Activated naive CD4-positive, alpha-beta T cell (primary cell): Measurements from ENCODE around the gene USP7.

Experiments used
- DNase-seq, 4 experiments: peaks; one replicate each; lab custom pipeline; 2025; lab: John Stamatoyannopoulos, UW

Gene USP7

DNA sequence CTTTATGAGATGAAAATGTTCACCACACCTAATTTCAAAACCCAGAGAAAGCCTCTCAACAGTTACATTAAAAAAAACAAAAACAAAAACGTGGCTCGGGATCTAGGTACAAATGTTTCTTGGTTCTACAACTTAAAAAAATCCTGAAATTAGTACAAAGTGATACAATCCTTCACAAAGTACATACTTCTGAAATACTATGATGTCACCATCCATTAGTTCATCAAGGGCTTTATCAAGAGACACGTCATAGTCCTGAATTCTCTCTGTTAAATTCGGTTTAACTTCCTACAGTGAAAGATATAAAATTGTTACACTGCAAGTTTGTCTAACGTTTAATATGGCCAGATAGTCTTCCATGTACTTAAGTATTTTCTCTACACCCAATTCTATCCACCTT is 63.4 kb downstream of the USP7 start:
- no peak for DNase-seq

DNA sequence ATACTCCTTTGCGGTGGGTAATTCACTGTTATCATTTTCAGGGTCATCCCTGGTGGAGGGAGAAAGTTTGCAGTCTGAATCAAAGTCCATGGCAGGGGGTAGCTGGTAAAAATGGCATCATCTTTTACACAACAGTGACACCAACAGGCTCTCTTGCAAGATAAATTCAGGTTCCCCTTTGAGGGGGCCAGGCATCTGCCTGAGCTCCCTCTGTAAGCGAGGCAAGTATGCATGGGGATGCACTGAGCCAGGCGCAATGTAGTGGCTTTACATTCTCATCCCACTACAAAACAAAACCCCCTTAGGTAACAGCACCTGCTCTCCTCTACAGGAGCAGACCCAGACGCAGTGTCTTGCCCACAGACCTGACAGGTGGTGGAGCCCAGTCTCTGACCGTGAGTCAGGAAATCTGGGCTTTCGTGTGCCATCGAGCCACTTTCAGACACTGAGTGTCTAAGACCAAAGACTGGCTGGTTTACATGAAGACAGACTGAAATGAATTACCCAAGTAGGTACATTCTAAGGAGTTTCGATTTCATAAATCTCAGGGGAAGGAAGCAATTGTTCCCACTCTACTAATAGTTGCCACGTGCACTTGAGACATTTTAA is 63.9 kb downstream of the USP7 start:
- DNase-seq = no peak

DNA sequence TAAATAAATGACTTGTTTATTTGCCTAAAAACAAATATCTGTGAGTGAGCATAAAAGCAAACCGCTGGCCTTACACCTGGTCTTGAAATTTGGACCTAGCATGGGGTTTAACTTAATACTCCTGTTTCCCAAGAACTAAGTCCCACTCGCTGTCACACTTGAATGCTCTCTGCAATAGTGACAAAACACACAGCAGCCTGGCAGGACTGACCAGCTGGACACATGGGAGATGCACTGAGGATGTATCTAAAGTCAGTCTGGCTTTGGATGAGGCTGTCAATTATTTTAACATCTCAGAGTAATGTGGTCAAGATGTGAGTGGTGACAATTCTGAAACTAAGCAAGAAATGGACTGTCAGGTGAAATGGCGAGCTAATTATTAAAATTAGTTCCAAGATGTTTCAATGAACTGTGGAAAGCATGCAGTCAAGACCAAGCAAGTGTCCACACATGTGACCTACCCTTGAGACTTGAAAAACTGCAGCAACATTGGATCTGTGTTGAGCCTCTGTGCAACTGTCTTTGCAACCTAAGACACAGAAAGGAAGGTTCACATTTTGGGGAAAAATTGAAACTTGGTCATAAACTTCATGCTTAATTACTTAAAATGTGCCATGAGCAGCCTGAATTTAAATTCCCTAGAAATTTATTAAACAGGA is 64.9 kb downstream of the USP7 start:
- DNase-seq = no peak

DNA sequence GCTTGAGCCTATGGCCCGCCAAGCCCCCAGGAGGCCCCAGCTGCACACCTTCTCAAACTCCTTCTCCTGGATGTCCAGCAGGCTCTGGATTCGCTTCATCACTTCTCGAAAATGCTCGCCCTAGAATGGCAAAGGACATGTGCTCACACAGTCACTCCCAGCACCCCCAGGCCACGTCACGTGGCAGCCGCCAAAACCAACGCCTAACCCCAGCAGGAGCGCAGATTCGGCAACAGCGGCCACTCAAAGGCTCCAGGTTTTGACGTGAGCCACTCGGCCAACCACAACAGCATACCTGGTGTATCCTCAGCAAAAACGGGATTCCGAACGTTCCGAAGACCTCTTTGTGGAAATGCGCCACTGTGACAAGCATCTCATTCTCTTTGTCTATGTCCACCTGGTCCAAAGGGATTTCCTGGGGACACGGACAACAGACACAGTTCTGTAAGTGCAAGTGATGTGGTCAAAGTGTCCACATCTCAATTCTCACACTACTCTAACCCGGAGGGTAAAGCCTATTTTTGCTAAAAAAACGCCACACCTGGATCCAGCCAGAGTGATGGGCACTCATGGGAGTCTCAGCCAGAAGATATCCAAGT is 68.9 kb downstream of the USP7 start:
- no peak for DNase-seq

DNA sequence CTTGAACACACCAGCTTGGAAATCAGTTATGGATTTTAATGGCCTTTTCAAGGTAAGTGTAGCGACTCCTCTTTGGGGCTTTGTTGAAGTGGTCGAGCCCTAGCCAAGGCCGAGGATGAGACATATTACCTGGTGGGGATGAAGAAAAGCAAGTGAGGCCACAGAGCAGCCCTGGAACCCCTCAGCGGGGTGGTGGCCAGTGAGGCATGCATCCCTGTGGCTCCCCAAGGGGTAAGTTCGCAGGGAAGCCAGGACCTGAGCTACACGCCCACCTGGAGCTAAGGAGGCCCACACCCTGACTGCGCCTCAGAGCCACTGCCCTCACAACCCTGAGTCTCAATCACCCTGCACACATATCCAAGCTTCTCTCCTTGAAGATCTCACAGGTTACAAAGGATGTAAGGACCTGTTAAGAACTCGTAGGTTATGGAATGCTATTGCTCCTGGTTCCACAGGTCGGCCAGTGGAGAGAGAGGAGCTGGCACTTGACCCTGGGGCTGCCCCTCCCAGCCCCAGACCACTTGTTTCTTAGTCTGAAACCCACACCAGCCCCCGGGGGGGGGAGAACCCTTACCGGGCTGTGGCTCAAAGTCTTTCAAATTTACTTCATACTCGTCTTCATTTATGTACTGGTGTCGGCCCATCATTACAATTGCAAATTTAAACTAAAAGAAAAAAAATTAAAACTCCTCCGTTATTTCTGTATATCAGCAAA is 69.6 kb downstream of the USP7 start:
- no peak for DNase-seq

DNA sequence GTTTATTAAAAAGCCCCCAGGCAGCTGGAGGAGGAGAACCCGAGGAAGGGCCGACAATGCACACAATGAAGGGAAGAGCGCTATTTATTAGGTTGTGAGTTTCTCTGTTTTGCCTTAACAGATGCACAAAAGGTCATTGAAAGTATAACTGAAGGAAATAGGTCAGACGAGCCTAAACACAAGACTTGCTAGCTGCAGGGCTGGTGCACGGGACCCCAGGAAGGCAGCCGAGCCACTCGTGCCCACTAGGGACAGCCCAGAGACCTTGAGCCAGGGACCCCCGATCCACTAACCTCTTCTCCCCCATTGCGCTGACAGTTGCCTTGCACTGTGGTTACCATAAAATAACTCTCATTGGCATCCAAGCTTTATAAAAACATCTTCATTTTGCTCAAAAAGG is 70.3 kb downstream of the USP7 start:
- no peak for DNase-seq

DNA sequence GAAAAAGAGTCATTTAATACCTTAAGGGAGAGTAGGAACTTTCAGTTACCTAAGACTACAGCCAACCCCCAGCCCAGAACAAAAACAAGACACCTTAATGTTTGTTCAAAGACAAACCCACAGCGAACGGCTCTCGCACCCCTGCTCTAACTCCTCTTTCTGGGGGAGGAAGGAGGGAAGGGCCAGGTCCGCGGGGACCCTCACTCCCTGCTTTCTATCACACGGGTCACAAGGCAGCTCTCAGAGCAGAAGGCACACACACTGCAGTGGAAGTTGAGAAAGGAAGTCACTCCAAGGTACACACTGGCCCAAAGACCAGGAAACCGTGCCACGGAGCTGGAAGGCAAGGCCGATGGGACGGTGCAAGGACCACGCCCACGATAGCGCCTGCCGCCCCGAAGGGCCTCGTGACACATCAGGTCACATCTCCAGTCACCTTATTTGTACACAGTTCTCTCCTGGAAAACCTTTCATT is 71.6 kb downstream of the USP7 start:
- no peak for DNase-seq

DNA sequence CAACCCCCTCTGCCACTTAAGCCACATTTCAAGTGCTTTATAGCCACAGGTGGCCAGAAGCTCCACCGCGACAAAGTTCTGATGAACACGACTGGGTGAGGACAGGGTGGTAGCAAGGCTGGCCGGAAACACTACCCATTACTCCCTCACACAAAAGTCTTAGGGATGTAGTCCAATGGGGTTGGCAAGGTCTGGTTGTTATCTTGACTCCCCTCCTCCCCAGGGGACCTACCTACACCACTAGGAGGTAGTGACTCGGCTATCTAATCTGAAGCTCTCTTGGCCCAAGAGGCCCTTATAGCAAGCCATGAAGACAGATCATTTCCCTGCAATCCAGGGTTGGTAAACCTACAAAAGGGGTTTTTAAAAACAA is 73.2 kb downstream of the USP7 start:
- DNase-seq = no peak

DNA sequence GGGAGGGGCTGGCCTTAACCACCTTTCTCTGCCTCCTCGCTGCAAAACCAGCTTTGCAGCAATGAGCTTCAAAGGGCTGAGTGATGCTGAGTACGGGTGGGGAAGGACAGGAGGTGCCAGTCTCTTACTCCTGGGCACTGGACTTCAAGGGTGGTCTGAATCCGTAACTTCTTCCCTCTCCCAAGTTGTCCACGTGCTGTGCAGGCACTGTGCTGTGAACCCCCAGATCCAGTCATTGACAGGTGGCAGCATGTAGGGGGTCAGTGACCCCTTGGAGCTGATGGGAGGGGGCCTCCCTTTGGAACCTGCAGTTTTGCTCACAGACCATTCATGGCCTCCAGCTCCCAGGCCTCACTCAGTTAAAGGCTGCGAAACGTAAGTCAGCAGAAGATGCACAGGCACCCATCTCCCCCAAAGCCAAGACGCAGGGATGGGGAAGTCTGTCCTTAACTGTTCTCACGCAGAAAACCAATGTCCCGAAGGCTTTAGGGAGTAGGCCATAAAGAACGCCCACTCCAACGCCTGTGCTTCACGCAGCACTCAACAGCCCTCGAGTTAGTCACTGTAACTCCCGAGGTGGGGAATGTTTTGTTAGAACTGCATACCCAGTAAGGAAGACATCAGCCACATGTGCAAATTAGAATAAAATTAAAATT is 73.7 kb downstream of the USP7 start:
- DNase-seq = no peak

DNA sequence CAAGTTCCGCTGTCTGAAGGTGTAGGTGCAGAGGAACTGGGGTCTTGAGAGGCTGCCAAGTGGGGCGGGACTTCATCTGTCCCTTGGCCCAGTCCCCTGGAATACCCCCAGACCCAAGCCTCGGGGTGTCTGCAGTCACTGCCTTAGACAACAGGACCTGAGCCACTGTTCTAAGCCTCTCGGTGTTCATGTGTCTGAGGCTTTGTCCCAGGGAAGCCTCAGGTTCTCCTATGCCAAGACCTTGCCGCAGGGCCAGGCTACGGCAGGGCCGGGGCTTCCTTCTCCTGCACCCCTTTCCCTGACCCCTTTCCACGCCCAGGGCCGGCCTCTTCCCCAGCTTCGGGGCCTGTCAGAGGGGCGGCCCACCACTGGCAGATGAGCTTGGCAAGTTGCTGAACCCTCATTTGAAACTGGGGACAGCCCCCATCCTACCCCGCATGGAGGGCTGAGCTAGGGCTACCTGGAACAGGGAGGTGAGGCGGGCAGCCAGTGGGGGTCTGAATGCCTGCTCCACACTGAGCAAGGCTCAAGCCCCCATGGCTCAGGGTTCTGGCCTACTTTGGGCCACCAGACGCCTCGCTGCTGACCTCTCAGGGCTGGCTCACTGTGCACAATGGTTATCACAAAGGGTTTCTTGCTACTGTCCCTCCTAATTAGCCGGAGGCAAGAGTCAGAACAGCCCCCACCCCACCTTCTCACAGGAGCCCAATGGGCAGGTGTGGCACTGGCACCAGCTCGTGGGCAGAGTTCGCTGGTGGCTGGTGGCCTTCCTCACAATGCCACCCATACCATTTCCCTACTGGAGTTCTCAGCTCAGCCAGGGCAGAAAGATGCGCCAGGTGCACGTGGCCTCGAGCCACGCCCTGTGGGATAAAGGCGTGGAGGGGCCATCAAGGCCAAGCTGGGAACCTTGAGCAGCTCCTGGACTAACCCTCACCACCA is 74.5 kb downstream of the USP7 start:
- no peak for DNase-seq

DNA sequence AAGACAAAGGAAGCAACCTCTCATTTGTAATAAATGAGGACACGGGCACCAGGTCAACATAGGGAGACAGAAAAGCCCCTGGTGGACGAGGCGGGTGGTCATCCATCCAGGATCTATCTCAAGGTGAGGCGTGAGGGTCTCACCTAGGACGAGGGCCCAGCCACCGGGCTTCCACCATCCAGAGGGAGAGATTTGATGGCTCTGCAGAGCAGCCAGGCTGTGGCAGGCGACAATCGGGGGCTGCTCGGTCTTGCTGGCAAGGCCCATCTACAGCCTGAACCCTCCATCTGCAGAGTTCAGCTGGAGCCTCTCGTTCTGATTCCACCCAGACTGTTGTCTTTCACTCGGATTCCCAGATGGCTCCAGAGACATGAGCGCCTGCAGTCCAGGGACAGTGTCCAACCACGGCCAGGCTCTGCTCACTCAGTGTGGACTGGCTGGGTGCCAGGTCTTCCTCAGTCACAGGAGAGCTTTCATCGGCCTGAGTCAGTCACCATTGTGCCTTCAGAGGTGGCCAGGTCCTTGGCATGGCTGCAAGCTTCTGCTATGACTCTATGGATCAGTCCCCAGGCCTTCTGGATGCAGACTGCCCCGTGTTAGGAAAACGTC is 75.7 kb downstream of the USP7 start:
- DNase-seq = no peak

DNA sequence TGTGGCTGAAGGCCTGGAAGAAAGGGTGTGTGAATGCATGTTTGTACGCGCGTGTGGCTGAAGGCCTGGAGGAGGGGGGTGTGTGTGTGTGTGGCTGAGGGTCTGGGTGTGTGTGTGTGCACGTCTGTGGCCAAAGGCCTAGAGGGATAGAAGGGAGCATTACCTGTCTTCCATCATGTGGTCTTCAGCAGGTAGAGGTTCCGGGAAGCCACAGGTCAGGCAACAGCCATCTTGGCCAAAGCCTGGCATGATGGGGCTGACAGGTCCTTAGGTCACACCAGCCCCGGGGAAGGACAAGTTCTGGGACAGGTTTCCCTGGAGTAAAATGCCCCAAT is 76.3 kb downstream of the USP7 start:
- no peak for DNase-seq

DNA sequence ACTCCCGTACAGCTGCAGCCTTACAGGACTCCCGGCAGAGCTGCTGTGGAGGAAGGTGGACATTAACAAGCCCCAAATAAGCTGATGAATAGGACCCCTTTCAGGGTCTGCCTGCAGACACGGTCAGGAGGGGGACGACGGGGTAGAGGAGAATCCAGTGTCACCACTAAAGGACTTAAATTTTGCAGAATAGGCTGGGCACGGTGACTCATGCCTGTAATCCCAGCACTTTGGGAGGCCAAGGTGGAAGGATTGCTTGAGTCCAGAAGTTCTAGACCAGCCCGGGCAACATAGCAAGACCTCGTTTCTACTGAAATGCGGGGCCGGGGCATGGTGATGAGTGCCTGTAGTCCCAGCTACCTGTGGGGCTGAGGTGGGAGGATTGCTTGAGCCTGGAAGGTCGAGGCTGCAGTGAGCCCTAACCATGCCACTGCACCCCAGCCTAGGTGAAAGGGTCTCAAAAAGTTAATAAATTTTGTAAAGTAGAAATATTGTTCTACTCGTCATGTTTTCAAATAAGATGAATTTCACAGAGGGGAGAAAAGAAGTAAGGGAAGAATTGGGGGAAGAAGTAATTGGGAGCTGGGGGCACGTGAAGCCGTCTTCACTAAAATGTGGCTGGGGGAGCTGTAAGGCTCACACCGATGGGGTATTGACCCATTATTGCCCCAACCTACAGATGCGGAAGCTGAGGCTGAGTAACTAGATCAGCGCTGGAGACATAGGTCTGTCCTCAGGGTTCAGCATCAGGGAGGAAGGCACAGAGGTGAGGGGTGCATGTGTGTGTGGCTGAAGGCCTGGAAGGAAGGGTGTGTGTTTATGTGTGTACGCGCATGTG is 76.9 kb downstream of the USP7 start:
- DNase-seq = no peak

DNA sequence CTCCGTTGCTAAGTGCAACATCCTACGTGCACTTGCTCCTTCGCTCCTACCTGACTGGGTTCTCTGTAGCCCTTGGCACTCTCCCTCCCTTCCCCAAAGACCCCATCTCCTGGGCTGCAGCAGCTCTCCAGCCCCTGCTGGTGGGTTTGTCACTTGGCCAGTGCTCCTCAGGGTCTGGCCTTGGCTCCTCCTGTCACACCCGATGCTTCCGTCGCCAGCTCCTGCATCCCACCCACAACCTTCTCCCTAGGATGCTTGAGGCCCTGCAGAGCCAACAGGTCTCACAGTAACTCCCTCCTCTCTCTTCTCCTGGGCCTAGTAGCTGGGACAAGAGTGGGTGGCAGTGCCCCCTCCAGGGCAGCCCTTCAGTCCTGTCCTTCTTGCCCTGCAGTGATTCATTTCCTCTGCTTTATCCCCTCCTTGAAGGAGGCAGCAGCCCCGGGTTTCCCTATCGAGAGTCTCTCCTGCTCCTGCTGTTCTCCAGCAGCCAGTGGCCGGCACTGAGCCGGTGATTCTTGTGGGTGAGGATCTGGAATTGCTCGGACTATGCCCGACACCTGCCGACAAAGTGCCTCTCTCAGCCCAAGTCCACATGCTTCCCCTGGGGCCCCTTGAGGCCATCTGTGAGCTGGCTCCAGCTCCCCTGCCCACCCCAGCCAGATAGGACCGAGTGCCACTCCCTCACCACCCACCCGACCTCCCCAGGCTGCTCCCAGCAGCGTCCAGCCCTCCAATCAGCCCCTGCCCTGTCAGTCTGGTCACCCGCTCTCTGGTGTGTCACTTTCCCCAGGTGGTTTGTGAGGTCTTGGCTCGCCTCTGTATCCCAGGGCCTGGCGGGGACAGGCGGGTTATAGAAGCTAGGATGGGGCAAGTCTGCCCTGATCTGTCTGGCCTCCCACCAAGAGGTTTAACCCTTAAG is 77.8 kb downstream of the USP7 start:
- no peak for DNase-seq

DNA sequence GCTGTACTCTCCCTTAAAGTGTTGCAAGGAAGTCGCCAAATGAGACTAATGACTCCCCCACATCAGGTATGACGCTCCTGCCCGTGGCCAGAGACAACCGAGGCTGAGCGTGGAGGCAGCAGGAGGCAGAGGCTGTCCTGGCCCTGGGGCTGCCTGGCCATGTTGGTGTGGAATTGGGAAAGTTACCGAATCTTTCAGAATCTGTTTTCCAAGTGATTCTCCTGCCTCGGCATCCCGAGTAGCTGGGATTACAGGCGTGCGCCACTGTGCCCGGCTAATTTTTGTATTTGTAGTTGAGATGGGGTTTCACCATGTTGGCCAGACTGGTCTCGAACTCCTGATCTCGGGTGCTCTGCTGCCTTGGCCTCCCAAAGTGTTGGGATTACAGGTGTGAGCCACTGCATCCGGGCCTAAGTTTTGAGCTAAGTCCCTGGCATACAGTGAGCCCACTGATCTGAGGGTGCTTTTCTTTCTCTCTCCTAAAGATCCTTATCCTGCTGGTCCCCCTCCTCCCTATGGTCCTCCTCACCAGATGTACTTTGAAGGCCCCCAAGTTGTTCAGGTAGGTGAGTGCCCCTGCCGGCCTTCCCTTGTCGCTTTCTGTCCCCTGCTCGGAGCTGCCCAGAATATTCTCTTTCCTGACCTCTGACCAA is 80.9 kb downstream of the USP7 start:
- no peak for DNase-seq

DNA sequence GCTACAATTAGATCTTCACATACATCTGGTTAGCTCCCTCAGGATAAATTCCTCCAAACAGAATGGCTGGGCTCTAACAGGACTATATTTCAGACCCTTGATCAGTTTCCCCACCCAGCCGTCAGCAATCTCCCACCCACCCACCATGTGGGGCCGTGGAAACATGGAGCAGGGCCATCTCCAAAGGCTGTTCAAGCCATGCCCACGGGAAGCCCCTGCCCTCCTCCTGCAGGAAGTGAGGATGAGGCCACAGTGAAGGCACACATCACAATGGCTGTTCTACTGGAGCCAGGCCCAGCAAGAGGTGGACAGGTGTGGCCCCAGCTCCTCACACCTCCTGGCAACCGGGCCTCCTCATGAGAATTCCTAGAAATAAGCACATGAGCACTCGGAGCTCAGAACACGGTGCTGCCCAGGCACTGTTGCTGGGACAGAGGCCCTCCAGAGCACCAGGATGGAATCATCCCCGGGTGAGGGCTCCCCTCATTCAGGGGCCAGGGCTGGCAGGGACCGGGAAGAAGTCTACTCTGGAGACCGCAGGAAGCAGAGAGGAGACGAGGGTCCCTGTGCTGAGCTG is 81.6 kb downstream of the USP7 start, which contains the start of gene LITAFD:
LITAFD (plus strand) TSS at position 311 of the 577 bp plus-strand sequence. CDS start 2,005 bp downstream, outside the sequence.
- DNase-seq = no peak

DNA sequence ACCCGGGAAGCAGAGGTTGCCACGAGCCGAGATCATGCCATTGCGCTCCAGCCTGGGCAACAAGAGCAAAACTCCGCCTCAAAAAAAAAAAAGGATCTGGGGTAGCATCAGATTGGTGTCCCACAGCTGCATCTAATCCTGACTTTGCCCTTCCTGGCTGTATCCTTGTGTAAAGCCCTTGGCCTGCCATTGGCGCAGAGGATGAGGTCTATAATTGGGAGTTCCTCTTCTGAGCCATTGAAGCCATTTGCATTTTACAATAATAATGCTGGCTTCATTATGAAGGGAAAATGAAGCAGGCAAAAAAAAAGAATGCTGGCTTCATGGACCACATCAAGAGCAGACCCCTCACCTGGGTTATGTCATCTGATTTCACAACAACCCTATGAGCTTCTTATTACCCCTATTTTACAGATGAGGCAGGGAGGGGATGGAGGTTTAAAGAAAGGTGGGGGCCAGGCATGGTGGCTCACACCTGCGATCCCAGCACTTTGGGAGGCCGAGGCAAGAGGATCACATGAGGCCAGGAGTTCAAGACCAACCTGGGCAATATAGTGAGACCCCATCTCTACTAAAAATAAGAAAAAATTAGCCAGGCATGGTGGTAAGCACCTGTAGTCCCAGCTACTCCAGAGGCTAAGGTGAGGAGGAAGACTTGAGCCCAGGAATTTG is 82.7 kb downstream of the USP7 start:
- DNase-seq = no peak
